IPS DF 4.7 (cell line): ENCODE results near the gene CMIP.
"Not testable (repeated sequence)": the region's sequence is repeated elsewhere in the genome, so short reads cannot be mapped to it uniquely, and the experiment has no call there.

Experiments
- DNase-seq: peaks from one replicate; pipeline ENCODE4 v3.0.0-alpha.2; 2013; ENCODE audit warnings: low spot score; ENCODE audit errors: extremely low read depth

Gene CMIP

DNA sequence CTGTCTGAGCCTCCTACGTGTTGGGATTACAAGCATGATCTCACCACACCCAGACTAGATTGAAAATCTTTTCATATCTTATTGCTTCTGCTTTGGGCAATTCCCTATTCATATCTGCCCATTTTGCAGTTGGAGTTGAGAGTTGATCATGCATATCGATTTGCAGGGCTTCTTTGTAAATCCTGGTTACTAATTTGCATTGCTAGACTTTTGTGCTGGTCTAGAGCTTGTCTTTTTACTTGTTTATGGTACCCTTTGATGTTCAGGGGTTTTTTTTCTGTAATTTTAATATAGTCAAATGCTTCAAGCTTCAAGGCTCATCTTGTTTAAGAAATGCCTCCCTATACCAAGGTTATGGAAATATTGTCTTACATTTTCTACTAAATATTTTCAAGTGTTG is 23.5 kb upstream of the CMIP start:
- no peak for DNase-seq

DNA sequence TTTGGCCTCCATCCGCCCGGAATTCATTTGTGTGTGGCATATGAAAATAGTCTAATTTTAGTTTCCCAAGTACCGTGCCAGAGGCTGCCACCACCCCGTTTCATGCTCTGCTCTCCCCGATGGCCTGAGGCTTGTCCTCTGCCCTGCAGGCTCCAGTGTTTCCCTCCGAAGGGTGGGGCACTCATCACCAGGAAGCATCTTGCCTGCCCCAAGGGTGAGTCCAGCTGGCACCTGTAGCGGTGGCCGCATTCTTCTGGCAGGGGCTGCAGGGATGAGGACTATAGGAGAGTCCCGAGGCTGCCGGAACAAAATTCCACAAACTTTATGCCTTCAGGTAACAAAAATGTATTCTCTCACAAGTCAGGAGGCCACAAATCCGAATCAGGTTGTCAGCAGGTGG is 23.1 kb upstream of the CMIP start:
- no peak for DNase-seq

DNA sequence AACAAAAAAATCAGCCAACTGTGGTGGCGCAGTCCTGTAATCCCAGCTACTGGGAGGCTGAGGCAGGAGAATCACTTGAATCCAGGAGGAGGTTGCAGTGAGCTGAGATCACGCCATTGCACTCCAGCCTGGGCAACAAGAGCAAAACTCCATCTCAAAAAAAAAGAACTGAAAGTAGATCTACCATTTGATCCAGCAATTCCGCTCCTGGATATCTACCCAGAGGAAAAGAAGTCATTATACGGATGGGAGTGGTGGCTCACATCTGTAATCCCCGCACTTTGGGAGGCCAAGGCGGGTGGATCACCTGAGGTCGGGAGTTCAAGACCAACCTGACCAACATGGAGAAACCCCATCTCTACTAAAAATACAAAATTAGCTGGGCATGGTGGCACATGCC is 22.5 kb upstream of the CMIP start:
- DNase-seq = not testable (repeated sequence)

DNA sequence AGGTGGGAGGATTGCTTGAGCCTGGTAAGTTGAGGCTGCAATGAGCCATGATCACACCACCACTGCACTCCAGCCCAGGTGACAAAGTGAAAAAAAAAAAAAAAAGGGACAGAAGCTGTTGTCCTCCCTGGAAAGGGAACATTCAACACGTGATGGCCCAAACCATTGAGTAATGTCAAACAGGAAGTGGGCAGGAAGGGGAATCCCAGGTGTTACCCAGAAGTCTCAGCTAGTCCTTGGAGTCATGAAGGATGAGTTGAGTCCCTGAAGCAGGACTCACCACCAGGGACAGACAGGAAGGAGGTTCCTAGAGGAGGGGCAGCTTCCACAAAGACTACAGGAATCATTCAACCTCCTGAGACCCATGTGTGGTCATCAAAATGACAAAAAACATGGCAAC is 19.8 kb upstream of the CMIP start:
- DNase-seq = no peak

DNA sequence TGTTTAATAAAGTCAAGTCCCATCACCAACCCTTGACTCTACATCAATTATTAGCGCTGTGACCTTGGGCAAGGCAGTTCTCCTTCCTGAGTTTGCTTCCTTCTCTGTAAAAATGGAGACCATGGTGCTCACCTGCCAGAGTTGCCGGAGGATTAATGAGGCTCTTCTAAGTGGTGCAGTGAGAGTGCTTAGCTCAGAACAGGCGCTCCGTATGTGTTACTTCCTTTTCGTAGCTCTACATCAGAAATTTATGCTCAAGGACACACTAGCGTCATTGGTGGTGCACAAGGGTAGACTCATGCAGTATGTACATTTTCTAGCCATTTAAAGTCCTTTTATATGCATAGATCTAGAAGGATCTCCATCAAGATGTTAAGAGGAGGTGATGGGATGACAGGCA is 17.4 kb upstream of the CMIP start:
- DNase-seq = no peak

DNA sequence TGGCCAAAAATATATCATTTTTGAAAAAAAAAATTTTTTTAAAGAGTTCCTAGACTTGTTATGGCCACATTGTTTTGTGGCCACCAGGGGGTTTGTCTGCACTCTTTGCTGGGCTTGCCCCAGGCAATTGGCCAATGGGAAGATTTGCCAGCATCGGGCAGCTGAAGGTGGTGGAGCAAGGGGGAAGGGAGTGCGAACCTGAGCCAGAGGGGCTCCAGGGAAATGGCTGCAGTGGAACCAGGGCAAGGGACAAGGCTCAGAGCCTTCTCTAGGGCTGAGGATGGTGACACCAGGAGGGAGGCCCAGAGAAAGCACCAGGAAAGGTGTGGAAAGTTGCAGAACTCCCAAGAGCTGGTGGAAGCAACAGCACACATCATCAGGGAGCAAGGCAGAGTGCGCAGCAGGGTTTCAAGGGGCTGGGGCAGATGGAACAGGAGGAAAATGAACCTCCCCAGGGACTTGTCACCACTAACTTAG is 15.5 kb upstream of the CMIP start:
- DNase-seq = no peak

DNA sequence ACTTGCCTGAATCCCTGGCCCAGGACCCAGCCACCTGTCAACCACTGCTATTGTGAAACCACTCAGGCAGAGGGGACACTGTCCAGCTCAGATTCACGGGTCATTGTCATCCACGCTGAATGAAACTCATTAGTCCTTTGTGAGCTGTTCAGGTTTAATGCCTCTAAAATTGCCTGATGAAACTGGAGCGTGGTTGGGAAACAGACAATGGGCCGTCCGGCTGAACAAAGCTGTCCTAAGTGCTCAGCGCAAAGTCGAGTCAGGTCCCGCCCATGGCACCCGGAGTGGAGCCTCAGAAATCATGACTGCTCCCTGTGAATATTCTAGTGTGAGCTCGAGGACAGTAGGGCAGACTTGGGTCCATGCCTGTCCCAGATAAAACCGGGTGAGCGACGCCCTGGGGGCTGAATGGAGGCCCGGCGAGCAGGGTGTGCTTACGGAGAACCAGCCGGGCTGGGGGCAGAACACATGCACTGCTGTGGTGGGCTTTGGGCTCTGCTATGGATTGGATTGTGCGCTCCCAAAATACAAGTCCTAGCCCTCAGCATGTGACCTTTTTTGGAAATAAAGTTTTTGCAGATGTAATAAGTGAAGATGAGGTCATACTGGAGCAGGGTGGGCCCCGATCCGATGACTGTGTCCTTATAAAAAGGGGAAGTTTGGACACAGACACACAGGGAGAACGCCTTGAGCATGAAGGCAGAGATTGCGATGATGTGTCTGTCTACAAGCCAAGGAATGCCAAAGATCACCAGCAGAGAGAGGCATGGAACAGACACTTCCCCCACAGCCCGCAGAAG is 12.9 kb upstream of the CMIP start:
- no peak for DNase-seq

DNA sequence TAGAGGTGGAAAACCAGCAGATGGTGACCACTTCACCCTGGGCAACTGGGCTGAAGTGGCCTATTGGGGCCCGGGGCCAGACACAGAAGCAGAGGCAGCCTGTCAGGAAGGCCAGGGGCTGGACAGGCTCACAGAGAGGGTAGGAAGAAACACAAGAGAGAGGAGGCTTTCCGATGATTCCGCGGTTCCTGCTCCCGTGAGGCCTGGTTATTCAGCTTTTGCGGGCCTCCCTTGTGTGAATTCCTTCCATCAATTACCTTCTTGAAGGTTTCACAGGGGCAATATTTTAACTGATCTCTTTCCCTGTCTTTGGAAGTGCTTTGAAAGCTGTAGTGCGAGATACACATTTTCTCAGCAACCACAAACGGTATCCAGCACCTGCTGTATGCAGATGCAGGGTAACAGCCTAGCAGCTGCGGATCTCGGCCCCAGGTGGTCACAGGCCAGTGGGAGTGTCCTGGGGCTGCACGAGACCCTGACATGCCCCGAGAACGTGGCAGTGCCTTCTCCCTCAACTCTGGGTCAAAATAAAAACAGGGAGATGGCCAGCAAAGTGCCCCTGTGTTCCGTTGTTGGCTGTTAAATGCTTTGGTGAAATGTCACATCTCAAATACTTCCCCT is 11.6 kb upstream of the CMIP start:
- no peak for DNase-seq

DNA sequence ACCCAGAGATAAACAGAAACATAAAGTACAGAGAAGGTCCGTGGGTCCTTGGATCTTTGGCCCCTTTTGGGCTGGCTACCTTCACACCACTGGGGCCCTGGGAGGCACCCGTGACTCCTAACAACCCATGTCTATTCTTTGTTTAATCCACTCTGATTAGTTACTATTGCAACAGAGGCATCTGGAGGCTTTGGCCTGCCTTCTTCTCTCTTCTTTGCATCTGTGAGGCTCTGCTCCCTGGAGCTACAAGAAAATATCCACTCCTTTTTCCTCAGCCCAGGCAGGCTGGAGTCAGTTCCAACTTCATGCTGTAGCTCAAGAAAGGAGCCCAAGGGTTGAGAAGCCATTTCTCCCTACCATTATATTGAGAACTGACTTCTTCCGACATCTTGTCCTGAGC is 9.5 kb upstream of the CMIP start:
- DNase-seq = no peak

DNA sequence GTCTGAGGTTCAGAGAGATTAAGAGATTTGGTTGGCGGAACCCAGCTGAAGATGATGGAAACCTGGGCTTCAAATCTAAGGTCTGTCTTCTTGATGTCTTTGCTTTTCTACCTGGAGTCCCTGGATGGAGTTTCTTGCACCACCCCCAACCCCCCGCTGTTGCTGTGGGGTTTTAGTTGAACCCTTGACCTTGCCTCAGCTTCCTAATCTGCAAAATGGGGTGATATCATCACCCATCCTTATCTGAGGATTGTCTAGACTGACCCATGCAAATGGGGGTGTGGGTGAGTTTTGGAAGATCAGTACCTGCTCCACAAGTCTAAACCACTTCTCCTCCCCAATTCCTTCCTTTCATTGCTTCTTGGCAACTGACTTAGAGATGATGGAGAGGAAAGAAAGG is 9.0 kb upstream of the CMIP start:
- DNase-seq = no peak

DNA sequence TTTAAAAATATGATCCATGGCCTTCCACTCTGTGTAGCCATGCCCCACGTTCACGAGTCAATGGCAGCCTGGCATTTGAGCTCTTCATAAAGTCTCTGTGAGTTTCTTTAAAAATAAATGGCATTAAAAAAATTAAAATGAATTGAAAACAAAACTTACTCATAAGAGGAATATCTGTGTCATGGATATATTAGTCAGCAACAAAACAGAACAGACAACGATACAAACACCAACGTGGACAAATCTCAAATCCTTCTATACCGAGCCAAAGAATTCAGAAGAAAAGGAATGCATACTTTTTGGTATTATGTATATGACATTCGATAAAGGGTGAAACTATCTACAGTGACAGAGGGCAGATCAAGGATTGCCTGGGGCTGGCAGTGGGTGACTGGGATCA is 8.2 kb upstream of the CMIP start:
- DNase-seq = no peak

DNA sequence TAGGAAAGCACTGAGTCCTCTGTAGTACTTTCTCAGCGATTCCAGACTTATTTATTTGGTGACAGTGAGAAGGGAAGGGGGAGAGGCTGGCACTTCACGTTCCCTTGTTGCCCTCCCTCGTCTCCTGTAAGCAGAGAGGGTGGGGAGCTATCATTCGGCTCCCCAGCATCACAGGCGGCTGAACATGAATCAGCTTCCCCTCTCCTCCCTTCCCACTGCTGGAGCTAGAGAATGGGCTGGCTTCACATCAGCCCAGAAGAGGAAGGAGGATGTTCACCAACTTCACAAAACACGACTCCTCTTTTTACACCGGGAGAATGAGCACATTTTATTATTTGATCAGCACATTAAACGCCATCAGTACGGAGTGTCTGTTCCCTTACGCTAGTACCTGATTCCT is 6.7 kb upstream of the CMIP start:
- DNase-seq = no peak

DNA sequence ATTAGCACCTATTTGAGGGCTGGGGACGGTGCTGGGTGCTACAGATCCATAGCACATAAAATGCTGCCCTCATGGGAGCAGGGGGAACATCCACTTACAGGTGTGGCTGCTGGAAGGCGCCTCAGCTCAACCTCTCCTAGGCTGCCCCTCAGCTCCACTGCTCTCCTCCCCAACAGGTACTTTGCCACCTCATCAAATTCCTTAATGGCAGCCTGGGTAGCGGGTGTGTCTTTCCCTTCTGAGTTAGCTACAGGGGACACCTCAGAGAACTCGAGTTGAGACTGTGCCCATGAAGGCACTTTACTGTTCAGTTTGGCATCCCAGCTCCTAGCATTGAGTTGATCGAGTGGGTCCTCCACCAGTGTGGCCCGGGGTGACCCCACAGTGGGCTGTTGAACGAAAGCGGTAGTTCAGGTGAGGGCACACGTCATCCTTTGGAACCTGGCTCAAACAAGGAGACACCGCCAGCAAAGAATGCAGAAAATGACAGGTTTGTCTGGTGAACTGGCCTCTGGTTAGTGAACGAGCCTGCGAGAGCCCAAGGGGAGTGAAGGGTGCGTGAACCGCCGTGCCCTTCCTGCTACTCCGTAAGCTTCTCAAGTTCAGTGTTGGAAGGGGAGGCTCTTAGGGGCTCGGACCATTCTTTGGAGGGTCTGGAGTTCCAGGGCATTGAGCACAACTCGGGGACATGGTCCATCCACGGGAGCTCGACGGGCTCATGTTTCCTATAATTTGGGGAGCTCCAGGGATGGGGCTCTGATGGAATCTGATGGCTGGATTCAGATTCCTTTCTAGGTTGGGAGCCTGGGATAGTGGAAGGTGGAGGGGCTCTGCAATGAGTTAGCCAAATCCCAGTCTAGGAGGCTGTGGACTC is 3.5 kb upstream of the CMIP start:
- no peak for DNase-seq

DNA sequence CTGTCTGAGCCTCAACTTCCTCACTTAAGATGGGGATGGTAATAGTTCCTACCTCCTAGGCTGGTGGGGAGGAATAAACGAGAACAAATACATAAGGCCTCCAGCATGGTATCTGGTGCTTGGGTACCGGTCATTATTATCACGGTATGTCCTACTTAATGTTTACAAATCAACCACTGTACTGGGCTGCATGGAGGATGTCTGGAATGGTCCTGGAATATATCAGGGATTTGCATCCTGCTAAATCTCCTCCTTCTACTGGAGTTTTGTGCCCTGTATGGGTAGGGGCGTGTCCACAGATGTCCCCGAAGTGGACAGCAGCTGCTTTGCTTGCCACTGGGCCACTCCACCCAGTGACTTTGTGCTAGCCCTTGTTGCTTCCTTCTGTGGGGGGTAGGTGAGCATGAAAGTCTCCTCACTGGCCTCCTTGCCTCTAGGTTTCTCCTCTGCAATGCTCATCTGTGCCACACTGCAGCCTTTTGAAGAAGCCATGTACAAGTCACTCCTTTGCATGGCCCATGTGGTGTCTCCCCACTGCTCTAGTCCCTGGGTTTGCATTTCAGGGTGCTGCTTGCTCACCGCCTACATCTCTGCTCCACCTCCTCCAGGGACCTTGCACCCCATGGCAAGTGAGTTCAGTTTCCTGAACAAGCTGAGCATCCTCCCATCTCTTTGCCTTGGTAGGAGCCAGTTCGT is 2.2 kb upstream of the CMIP start:
- no peak for DNase-seq

DNA sequence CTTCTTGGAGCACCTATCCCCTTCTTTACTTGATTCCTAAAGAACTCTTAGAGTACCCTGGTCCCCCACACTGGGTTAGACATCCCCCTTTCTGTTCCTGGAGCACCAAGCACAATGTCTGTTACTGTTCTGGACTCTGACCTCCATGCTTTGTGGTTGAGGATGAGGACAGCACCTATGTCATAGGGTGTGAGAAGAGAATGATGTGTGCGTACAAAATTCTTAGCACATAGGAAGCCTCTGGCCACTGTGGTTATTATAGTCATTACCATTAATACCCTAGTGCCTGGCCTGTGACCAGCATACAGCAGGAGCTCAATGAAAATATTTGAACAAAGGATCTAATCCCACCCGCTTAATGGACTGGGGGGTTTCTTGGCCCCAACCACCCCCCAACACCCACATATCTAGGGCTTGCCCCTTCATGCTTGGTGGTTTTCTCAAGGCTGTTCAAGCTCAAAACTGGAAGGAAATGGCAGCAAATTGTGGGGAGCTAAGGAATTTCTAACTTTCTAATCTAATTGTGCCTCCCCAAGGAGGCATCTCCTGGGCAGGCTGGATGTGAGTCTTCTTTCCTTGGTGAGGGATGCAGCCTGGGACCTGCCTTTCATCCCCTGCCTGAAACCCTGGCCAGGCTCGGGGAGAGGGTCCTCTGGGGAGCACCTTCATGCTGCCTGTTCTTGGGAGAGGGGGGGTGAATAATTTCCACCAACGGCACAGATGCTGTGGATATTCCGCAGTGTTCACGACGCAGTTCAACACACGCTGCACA is 1.5 kb upstream of the CMIP start:
- DNase-seq = no peak

DNA sequence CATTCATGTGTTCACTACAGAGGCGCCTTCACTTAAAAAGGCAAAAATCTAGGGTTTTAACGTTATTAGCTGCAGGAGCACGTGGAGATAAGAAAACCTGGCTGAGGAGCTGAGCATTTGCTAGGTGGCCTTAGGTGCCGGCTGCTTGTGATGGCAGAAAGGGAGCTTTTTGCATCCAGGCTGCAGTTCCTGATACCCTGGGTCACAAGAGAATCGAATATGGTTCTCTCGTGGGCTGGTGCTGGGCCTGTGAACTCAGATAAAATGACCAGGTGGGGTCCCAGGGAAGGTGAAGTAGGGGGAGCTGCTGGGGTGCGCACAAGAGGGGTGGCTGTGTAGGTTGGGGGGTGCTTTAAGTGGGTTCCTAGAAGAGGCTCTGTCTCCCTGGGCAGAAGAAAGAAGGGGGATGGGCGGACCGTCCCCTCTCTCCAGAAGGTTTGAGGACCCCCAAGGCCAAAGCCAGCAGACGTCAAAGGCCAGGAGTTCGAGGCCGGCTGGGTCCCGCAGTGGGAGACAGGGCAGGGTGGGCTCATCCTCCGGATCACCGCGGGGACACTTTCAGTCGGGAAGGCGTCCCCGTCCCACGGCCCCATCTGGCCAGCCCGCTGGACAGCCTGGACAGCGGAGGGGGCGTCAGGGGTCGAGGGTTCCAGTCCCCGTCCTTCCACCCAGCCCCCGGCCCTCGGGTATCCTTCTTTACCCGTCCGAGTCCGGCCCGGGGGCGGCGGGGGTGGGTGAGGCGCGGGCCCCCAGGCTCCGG is 740 bp upstream of the CMIP start:
- DNase-seq = no peak

DNA sequence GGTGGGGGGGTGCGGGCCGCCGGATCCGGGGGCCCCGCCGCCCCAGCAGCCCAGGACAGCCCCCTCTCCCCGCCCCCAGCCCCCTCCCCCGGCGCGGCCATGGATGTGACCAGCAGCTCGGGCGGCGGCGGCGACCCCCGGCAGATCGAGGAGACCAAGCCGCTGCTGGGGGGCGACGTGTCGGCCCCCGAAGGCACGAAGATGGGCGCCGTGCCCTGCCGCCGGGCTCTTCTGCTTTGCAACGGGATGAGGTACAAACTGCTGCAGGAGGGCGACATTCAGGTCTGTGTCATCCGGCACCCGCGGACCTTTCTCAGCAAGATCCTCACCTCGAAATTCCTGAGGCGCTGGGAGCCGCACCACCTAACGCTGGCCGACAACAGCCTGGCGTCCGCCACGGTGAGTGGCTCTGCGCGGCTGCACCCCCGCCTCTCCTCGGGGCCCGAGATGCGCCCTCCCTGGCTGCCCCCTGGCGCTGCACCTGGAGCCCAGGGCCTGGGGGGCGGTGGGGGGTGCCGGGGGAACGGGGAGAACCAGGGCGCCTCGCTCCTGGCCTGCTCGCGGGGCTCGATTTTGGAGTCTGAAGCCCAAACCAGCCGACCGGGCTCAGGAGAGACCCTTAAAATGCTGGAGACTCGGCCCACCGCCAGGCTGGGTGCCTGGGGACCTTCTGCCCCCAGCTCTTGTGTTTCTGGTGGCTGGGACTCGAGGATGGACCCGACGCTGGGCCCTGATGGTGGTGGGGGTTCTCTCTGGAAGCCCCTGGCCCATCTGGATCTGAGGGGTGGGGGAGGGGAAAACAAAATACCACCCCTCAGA is 744 bp downstream of the CMIP start:
- DNase-seq = no peak

DNA sequence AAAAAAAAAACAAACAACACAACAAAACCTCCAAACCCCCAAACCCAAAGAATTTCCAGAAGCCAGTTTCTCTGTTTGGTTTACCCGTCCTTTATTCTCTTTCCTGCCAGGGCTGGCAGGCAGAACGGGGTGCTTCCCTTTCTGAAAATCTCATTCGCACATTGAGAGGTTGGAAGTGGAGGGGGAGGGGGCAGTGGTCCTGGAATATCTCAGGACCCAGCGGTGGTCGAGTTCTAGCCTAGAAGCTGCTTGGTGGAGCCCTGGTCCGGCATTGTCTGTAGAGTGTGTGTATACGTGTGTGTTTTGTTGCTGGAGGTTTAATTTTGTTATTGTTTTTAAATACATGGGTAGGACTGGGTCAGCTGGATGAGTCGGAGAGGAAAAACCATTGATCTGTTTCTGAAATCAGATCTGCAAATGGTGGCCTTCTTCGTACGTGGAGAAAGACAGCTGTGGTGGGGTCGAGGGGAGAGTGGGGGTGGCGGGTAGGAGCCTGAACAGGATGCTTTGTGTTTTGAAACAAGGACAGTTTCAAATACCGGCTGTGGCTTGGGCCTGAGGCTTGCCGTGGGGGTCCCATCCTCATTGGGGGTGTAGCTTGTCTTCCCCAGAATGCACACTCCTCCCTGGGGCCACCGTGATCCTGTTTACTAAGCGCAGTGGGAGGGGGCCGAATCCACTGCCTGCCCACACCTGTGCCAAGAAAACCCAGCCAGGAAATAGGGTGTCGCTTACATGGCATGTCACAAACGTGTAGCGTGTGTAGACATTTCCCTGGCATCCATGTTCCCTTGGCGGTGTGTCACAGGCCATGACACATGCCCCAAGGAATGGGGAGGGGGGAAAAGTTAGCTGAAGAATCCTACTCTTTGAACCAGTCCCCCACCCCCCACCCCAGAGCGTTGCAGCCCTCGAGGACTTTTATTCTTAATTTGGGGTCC is 1.6 kb downstream of the CMIP start:
- DNase-seq = no peak
